Measurements from ENCODE around the gene AARS1. TPM values are rescaled to one million over a fixed set of nuclear protein-coding genes. Genes with fewer than 3 reads are reported as not detected.
"Not testable (repeated sequence)": the region's sequence is repeated elsewhere in the genome, so short reads cannot be mapped to it uniquely, and the experiment has no call there.

AARS1 gene
- polyA plus RNA-seq, 1 donor: 58.9 TPM

DNA sequence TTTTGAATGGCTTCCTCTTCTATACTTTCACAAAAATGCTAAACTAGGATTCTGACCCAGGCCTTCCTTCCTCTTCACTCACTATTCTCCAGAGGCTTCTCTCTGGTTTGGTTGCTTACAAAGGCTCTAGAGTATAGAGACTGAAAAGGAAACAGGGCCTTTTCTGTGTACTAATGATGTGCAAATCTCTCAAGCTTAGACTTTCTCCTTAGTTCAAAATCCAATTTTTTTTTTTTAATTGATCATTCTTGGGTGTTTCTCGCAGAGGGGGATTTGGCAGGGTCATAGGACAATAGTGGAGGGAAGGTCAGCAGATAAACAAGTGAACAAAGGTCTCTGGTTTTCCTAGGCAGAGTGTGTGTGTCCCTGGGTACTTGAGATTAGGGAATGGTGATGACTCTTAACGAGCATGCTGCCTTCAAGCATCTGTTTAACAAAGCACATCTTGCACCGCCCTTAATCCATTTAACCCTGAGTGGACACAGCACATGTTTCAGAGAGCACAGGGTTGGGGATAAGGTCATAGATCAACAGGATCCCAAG lies 65.3 kb downstream of the AARS1 start:
- DNase-seq: not testable (repeated sequence)

DNA sequence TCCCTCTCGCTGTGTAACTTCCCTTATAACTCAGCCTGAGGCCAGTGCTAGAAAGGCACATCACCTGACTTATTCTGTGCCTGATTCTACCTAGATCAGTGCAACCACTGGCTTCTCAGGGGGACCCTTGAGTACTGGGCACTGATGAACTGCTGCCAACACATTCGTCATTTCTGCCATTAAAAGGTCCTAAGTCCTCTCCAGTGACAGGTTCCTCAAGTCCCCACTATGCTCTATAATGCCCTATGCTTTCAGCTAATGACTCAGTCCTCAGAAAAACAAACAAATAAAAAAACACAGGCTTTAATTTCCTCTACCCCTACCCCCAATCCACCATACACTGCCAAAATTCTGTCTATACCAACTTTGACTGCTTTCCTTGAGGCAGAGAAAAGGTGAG lies 66.1 kb downstream of the AARS1 start:
- not testable (repeated sequence) for DNase-seq

DNA sequence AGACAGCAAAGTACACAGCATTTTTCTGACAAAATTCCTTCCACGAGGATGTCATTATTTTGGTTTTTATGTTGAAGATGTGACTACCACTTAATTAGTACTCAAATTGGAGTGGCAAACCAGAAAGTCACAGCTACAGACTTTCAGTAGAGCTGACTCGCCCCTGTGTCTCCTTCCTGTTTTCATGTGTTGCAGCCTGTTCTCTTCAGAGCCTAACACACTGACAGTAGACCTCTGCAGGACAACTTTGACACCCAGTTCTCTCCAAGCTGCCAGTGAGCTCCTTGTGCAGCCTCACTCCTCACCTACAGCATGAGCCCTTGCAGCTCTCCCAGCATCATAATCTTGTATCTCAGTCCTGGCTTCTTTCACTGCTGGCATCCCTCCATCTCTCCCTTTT lies 66.7 kb downstream of the AARS1 start:
- not testable (repeated sequence) for DNase-seq

DNA sequence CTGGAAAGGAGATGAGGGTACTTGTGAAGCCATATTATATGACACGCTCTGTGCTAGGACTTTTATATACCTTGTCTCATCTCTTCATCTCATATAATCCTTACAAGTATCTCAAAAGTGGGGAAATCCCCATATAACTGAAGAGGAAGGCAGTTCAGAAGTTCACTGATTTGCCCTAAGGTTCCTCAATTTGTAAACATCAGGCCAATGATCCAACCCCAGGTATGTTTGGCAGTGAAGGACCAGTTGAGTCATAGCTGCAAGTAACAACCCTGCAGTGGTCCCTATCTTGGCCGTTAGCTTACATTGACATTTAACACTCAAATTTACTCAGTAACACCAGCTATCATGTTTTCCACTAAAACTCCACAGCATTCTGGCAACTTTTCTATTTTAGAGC lies 70.7 kb downstream of the AARS1 start:
- DNase-seq: not testable (repeated sequence)

DNA sequence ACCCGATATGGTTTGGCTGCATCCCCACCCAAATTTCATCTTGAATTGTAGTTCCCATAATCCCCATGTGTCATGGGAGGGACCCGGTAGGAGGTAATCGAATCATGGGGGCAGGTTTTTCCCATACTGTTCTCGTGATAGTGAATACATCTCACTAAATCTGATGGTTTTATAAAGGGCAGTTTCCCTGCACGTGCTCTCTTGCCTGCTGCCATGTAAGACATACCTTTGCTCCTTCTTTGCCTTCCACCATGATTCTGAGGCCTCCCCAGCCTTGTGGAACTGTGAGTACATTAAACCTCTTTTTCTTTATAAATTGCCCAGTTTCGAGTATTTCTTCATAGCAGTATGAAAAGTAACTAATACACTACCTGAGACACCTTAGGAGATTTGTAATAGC lies 82.9 kb downstream of the AARS1 start:
- not testable (repeated sequence) for DNase-seq

DNA sequence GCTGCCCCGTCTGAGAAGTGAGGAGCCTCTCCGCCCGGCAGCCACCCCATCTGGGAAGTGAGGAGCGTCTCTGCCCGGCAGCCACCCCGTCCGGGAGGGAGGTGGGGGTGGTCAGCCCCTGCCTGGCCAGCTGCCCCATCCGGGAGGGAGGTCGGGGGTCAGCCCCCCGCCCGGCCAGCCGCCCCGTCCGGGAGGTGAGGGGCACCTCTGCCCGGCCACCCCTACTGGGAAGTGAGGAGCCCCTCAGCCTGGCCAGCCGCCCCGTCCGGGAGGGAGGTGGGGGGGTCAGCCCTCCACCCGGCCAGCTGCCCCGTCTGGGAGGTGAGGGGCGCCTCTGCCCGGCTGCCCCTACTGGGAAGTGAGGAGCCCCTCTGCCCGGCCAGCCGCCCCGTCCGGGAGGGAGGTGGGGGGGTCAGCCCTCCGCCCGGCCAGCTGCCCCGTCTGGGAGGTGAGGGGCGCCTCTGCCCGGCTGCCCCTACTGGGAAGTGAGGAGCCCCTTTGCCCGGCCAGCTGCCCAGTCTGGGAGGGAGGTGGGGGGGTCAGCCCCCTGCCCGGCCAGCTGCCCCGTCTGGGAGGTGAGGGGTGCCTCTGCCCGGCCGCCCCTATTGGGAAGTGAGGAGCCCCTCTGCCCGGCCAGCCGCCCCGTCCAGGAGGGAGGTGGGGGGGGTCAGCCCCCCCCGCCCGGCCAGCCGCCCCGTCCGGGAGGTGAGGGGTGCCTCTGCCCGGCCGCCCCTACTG lies 84.5 kb downstream of the AARS1 start:
- DNase-seq: not testable (repeated sequence)

DNA sequence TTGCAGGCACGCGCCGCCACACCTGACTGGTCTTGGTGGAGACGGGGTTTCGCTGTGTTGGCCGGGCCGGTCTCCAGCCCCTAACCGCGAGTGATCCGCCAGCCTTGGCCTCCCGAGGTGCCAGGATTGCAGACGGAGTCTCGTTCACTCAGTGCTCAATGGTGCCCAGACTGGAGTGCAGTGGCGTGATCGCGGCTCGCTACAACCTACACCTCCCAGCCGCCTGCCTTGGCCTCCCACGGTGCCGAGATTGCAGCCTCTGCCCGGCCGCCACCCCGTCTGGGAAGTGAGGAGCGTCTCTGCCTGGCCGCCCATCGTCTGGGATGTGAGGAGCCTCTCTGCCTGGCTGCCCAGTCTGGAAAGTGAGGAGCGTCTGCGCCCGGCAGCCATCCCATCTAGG lies 85.3 kb downstream of the AARS1 start:
- not testable (repeated sequence) for DNase-seq

DNA sequence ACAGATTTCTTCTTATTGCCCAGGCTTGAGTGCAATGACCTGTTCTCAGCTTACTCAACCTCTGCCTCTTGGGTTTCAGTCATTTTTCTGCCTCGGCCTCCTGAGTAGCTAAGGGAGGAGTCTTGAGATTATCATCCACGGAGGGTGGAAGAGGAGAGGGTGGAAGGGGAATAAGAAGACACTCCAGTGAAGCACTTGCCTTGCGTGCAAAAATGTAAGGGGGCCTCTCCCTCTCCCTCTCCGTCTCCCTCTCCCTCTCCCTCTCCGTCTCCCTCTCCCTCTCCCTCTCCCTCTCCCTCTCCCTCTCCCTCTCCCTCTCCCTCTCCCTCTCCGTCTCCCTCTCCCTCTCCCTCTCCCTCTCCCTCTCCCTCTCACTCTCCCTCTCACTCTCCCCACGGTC lies 85.8 kb downstream of the AARS1 start:
- DNase-seq: not testable (repeated sequence)

Other genes with a start within 250 kb of the AARS1 start
- gene PDPR, start 175.2 kb downstream of the AARS1 start, polyA plus RNA-seq (ENCODE audit: insufficient read length): 21.2 TPM
- 1.1 TPM for gene CLEC18C, start 115.7 kb downstream of the AARS1 start, polyA plus RNA-seq (ENCODE audit: insufficient read length)
- 10.2 TPM for gene EXOSC6, start 37.6 kb downstream of the AARS1 start, polyA plus RNA-seq (ENCODE audit: insufficient read length)
- 23.0 TPM for gene DDX19B, start 9.7 kb upstream of the AARS1 start, polyA plus RNA-seq (ENCODE audit: insufficient read length)
- 38.0 TPM for gene DDX19A, start 57.4 kb upstream of the AARS1 start, polyA plus RNA-seq (ENCODE audit: insufficient read length)
- 30.5 TPM for gene ST3GAL2, start 149.6 kb upstream of the AARS1 start, polyA plus RNA-seq (ENCODE audit: insufficient read length)
- gene FCSK, start 165.1 kb upstream of the AARS1 start, polyA plus RNA-seq (ENCODE audit: insufficient read length): 8.8 TPM
- 46.6 TPM for gene COG4, start 234.0 kb upstream of the AARS1 start, polyA plus RNA-seq (ENCODE audit: insufficient read length)
- gene SF3B3, start 234.3 kb upstream of the AARS1 start, polyA plus RNA-seq (ENCODE audit: insufficient read length): 208 TPM

Data from hindlimb muscle (tissue), 1 donor.